H9 (cell line): ENCODE measurements around the gene YIPF6. TPM values are rescaled to one million over a fixed set of nuclear protein-coding genes. Genes with fewer than 3 reads are reported as not detected.

Experiments
- DNase-seq: peaks from one replicate; pipeline ENCODE4 v3.0.0-alpha.2; 2017
- H2AFZ ChIP-seq: one replicate; pipeline ENCODE4 v1.6.1; 2013; ENCODE audit warnings: mild to moderate bottlenecking, low read length, control low read depth, moderate library complexity
- H2AK5ac ChIP-seq: 2 replicates; pipeline ENCODE4 v1.6.1; 2013; ENCODE audit warnings: low read length, control low read depth, mixed read lengths; ENCODE audit not compliant: insufficient read length
- H2BK120ac ChIP-seq: one replicate; pipeline ENCODE4 v1.6.1; 2013; ENCODE audit warnings: low read depth, mild to moderate bottlenecking, low read length, control low read depth, inconsistent platforms; ENCODE audit not compliant: poor library complexity, severe bottlenecking
- H2BK12ac ChIP-seq: 2 replicates; pipeline ENCODE4 v1.6.1; 2013; ENCODE audit warnings: low read length, control low read depth, mixed read lengths, low read depth; ENCODE audit not compliant: insufficient read length
- H2BK15ac ChIP-seq: 2 replicates; pipeline ENCODE4 v1.6.1; 2013; ENCODE audit warnings: low read depth, low read length, control low read depth
- H2BK20ac ChIP-seq: one replicate; pipeline ENCODE4 v1.6.1; 2013; ENCODE audit warnings: low read depth, mild to moderate bottlenecking, low read length, control low read depth, inconsistent platforms; ENCODE audit not compliant: poor library complexity, severe bottlenecking
- H2BK5ac ChIP-seq: 2 replicates; pipeline ENCODE4 v1.6.1; 2013; ENCODE audit warnings: low read length, control low read depth, mixed read lengths; ENCODE audit not compliant: insufficient read length
- H3K14ac ChIP-seq: 2 replicates; pipeline ENCODE4 v1.6.1; 2013; ENCODE audit warnings: low read length, control low read depth; ENCODE audit not compliant: insufficient read depth
- H3K18ac ChIP-seq: 2 replicates; pipeline ENCODE4 v1.6.1; 2013; ENCODE audit warnings: low read depth, mild to moderate bottlenecking, mixed read lengths, low read length, control low read depth; ENCODE audit not compliant: insufficient read length
- H3K23ac ChIP-seq: 2 replicates; pipeline ENCODE4 v1.6.1; 2013; ENCODE audit warnings: low read length, control low read depth, mixed read lengths, low read depth; ENCODE audit not compliant: insufficient read length
- H3K23me2 ChIP-seq: 2 replicates; pipeline ENCODE4 v1.6.1; 2013; ENCODE audit warnings: low read depth, mild to moderate bottlenecking, mixed read lengths, low read length, control low read depth; ENCODE audit not compliant: insufficient read length, poor library complexity, severe bottlenecking
- H3K27ac ChIP-seq: 2 replicates; pipeline ENCODE4 v1.5.1; 2013; ENCODE audit warnings: low read length, control low read depth, mixed read lengths, low read depth; ENCODE audit not compliant: insufficient read length
- H3K27me3 ChIP-seq: 2 replicates; pipeline ENCODE4 v1.6.1; 2013; ENCODE audit warnings: low read length, control low read depth, inconsistent platforms; ENCODE audit not compliant: insufficient read depth
- H3K4ac ChIP-seq: 2 replicates; pipeline ENCODE4 v1.6.1; 2013; ENCODE audit warnings: low read depth, mild to moderate bottlenecking, control low read depth, inconsistent platforms, low read length, moderate library complexity
- H3K4me1 ChIP-seq: 2 replicates; pipeline ENCODE4 v1.6.1; 2013; ENCODE audit warnings: low read length, control low read depth, inconsistent platforms; ENCODE audit not compliant: insufficient read depth
- H3K4me2 ChIP-seq: 2 replicates; pipeline ENCODE4 v1.6.1; 2013; ENCODE audit warnings: low read length, control low read depth, mixed read lengths; ENCODE audit not compliant: insufficient read length, insufficient read depth
- H3K56ac ChIP-seq: 2 replicates; pipeline ENCODE4 v1.6.1; 2013; ENCODE audit warnings: low read depth, mild to moderate bottlenecking, mixed read lengths, low read length, control low read depth; ENCODE audit not compliant: insufficient read length
- H3K79me1 ChIP-seq: 2 replicates; pipeline ENCODE4 v1.6.1; 2013; ENCODE audit warnings: low read depth, mild to moderate bottlenecking, moderate library complexity, low read length, control low read depth, inconsistent platforms; ENCODE audit not compliant: insufficient read depth, poor library complexity, severe bottlenecking
- H3K79me2 ChIP-seq: 2 replicates; pipeline ENCODE4 v1.6.1; 2013; ENCODE audit warnings: low read length, control low read depth, inconsistent platforms; ENCODE audit not compliant: insufficient read depth
- H3K9ac ChIP-seq: 2 replicates; pipeline ENCODE4 v1.6.1; 2013; ENCODE audit warnings: low read length, control low read depth, mixed read lengths; ENCODE audit not compliant: insufficient read length; ENCODE audit errors: extremely low read depth
- H3K9me3 ChIP-seq: one replicate; pipeline ENCODE4 v1.6.1; 2013; ENCODE audit warnings: low read depth, low read length, inconsistent platforms; ENCODE audit not compliant: control insufficient read depth
- H3T11ph ChIP-seq: one replicate; pipeline ENCODE4 v1.6.1; 2013; ENCODE audit warnings: mild to moderate bottlenecking, low read length, control low read depth, inconsistent platforms
- H4K20me1 ChIP-seq: one replicate; pipeline ENCODE4 v1.6.1; 2013; ENCODE audit not compliant: control insufficient read depth, insufficient read length, insufficient read depth
- H4K5ac ChIP-seq: 2 replicates; pipeline ENCODE4 v1.6.1; 2013; ENCODE audit warnings: low read depth, mild to moderate bottlenecking, mixed read lengths, low read length, control low read depth; ENCODE audit not compliant: insufficient read length
- H4K8ac ChIP-seq: replicated peaks from 2 replicates; pipeline ENCODE4 v1.6.1; 2013; ENCODE audit warnings: low read length, control low read depth, mixed read lengths, low read depth; ENCODE audit not compliant: insufficient read length
- H4K91ac ChIP-seq: 2 replicates; pipeline ENCODE4 v1.6.1; 2013; ENCODE audit warnings: low read depth, mild to moderate bottlenecking, moderate library complexity, mixed read lengths, low read length, control low read depth; ENCODE audit not compliant: insufficient read length
- H3K27ac Mint-ChIP-seq, 3 experiments: 2 replicates in 2 of 3; 3 replicates in 1 of 3; pipeline ENCODE4 v1.8.0; 2020 to 2021; ENCODE audit warnings: mixed read lengths in 3 of 3, mild to moderate bottlenecking in 1 of 3, moderate library complexity in 1 of 3
- H3K27me3 Mint-ChIP-seq: 2 replicates; pipeline ENCODE4 v1.8.0; 2021; ENCODE audit warnings: low read depth, mild to moderate bottlenecking, moderate library complexity, mixed read lengths
- H3K36me3 Mint-ChIP-seq, 3 experiments: 2 replicates in 2 of 3; 3 replicates in 1 of 3; pipeline ENCODE4 v1.8.0; 2020 to 2021; ENCODE audit warnings: low read depth in 3 of 3, mixed read lengths in 3 of 3; ENCODE audit not compliant: insufficient read depth in 1 of 3
- H3K4me1 Mint-ChIP-seq, 2 experiments: 2 replicates each; pipeline ENCODE4 v1.8.0; 2020; ENCODE audit warnings: mixed read lengths in 2 of 2
- H3K4me3 Mint-ChIP-seq, 2 experiments: 2 replicates in 1 of 2; 3 replicates in 1 of 2; pipeline ENCODE4 v1.8.0; 2020 to 2021; ENCODE audit warnings: mild to moderate bottlenecking in 2 of 2, mixed read lengths in 2 of 2, moderate library complexity in 1 of 2
- H3K9me3 Mint-ChIP-seq, 2 experiments: 2 replicates in 1 of 2; 3 replicates in 1 of 2; pipeline ENCODE4 v1.8.0; 2020; ENCODE audit warnings: mild to moderate bottlenecking in 2 of 2, mixed read lengths in 2 of 2, moderate library complexity in 1 of 2
- total RNA-seq: library from RNA; stranded (reverse); gene quantifications from 2 replicates; pipeline ENCODE4 v1.2.1, GENCODE V29; 2021
- TF ChIP-seq, protein P1 (sequence below): fragments of 200-600 bp; sonication (generic); conservative IDR thresholded peaks from 3 replicates; pipeline ENCODE4 v1.8.0; 2021; ENCODE audit warnings: antibody characterized with exemption, mild to moderate bottlenecking

YIPF6 gene
- total RNA-seq, 1 experiment from 2014 or later: 31.8 TPM

DNA sequence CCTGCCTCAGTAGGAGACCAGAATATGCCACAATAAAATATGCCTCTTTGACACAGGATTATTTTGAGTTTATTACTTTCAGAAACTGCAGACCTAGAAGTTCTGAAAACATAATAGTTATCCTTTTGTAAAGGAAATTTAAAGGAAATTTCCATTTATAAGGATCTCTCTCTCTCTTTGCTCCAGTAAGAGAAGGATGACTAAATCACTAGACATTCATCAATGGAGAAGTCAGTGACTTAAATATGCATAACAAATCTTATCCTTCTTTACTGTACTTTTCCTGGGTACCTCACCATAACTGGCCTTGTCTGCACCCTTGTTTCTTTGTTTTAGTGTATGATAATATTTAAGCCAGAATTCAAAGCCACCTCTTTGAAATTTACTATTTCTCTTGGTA is 37.3 kb upstream of the YIPF6 start:
- no peak overlapping the region for H3K4me2 ChIP-seq
- H3K9me3 ChIP-seq: peaks cover 10% of the 10 kb centered on the region
- Mint-ChIP-seq H3K36me3 (no peaks in the 10 kb centered on the region; a peak in 1 of 7 replicates), H3K4me3 (no peak overlapping the region), H3K27ac (no peak overlapping the region), H3K9me3 (peaks cover 49 to 58% of the 10 kb centered on the region in 2 experiments), H3K27me3 (no peaks in the 10 kb centered on the region; the same call in 1 of the 2 replicates), H3K4me1 (peaks cover 2 to 4% of the 10 kb centered on the region in 2 experiments; a peak in 2 of 4 replicates)
- no peak overlapping the region for H3K27ac ChIP-seq
- no peaks in the 10 kb centered on the region for H4K20me1 ChIP-seq
- no peak overlapping the region for H3K56ac ChIP-seq
- H3K79me1 ChIP-seq: no peaks in the 10 kb centered on the region
- DNase-seq: no peak
- no peak overlapping the region for H2BK5ac ChIP-seq
- H3K14ac ChIP-seq: no peak overlapping the region
- H2BK120ac ChIP-seq: no peak overlapping the region
- no peaks in the 10 kb centered on the region for H3K79me2 ChIP-seq
- no peak overlapping the region for H3K18ac ChIP-seq
- H2AFZ ChIP-seq: no peak overlapping the region
- H4K5ac ChIP-seq: no peak overlapping the region
- H3K23me2 ChIP-seq: no peaks in the 10 kb centered on the region
- H3K4me1 ChIP-seq: no peaks in the 10 kb centered on the region
- no peak overlapping the region for H3K4ac ChIP-seq
- H3K9ac ChIP-seq: no peak overlapping the region
- no peak overlapping the region for H4K91ac ChIP-seq
- no peak overlapping the region for H3T11ph ChIP-seq
- H2BK12ac ChIP-seq: no peak overlapping the region
- no peak overlapping the region for H2AK5ac ChIP-seq
- H3K23ac ChIP-seq: no peak overlapping the region
- no peaks in the 10 kb centered on the region for H3K27me3 ChIP-seq
- no peak overlapping the region for H2BK20ac ChIP-seq
- TF ChIP-seq, protein P1, sequence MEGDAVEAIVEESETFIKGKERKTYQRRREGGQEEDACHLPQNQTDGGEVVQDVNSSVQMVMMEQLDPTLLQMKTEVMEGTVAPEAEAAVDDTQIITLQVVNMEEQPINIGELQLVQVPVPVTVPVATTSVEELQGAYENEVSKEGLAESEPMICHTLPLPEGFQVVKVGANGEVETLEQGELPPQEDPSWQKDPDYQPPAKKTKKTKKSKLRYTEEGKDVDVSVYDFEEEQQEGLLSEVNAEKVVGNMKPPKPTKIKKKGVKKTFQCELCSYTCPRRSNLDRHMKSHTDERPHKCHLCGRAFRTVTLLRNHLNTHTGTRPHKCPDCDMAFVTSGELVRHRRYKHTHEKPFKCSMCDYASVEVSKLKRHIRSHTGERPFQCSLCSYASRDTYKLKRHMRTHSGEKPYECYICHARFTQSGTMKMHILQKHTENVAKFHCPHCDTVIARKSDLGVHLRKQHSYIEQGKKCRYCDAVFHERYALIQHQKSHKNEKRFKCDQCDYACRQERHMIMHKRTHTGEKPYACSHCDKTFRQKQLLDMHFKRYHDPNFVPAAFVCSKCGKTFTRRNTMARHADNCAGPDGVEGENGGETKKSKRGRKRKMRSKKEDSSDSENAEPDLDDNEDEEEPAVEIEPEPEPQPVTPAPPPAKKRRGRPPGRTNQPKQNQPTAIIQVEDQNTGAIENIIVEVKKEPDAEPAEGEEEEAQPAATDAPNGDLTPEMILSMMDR: no peak
- H2BK15ac ChIP-seq: no peak overlapping the region
- no peak overlapping the region for H4K8ac ChIP-seq
